Ovary (tissue), 3 donors: ENCODE results near the gene PRKCI.

Experiments used
- CTCF ChIP-seq, 3 donors: fragments of 450-650 bp in 2 of 3; fragments of 200-600 bp in 1 of 3; IDR thresholded peaks; one replicate each; pipeline versions ENCODE4 v1.5.1 to v1.8.0; 2016 to 2022; ENCODE audit warnings: antibody characterized with exemption in 3 of 3, mild to moderate bottlenecking in 1 of 3
- EP300 ChIP-seq: sonication (generic); formaldehyde crosslinking; IDR thresholded peaks from one replicate; pipeline ENCODE4 v1.6.1; 2017; ENCODE audit warnings: antibody characterized with exemption
- donor health status: DM: no; HTN: no; CAD: no.

DNA sequence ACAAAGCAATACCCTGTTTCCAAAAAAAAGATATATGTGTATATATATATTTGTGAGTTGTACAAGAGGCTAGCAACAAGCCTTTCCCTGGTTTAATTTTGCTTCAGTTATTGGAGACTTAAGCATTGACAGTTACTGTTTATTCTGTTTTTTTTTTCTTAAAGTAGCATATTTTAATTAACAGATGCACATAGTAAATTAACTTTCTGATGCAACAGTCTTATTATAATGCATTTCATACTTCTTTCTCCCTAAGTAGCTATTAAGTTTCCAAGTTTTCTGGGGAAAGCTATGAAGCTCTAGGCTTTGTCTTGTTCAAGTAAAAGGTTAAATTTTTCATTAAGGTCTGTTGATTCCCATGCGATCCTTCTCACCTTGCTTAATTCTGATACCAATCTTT, 17.9 kb downstream of the PRKCI start:
- TF ChIP-seq EP300 (no peak), CTCF (IDR thresholded peaks at IDR 0.05) (no peak)
